GM23338 (cell line): ENCODE measurements around the gene CCDC80. TPM values are rescaled to one million over a fixed set of nuclear protein-coding genes. Genes with fewer than 3 reads are reported as not detected.

ENCODE experiments used
- ATAC-seq: fragments of 200-7000 bp; cut with Tn5 transposase; 3 replicates; pipeline ENCODE4 v1.9.1; 2020
- DNase-seq: peaks from one replicate; pipeline ENCODE4 v3.0.0-alpha.2; 2015; ENCODE audit warnings: low spot score
- H2AFZ ChIP-seq: fragments of 200-600 bp; sonication (generic); 2 replicates; pipeline ENCODE4 v1.8.0; 2016; ENCODE audit warnings: antibody characterized with exemption, mild to moderate bottlenecking, moderate library complexity
- H3F3A ChIP-seq: fragments of 200-600 bp; sonication (generic); replicated peaks from 2 replicates; pipeline ENCODE4 v1.8.0; 2017; ENCODE audit warnings: antibody characterized with exemption, mixed run types, low read depth
- H3K27ac ChIP-seq: fragments of 200-600 bp; sonication (generic); 2 replicates; pipeline ENCODE4 v1.6.1; 2016; ENCODE audit warnings: low read depth
- H3K27me3 ChIP-seq: fragments of 200-600 bp; sonication (generic); 2 replicates; pipeline ENCODE4 v1.8.0; 2016; ENCODE audit warnings: mild to moderate bottlenecking, mixed run types, moderate library complexity; ENCODE audit not compliant: insufficient read depth
- H3K36me3 ChIP-seq: fragments of 200-600 bp; sonication (generic); 2 replicates; pipeline ENCODE4 v1.8.0; 2016; ENCODE audit warnings: mild to moderate bottlenecking; ENCODE audit not compliant: insufficient read depth
- H3K4me1 ChIP-seq: fragments of 200-600 bp; sonication (generic); 2 replicates; pipeline ENCODE4 v1.8.0; 2016; ENCODE audit warnings: mild to moderate bottlenecking, moderate library complexity; ENCODE audit not compliant: insufficient read depth
- H3K4me2 ChIP-seq: fragments of 200-600 bp; sonication (generic); 2 replicates; pipeline ENCODE4 v1.7.1; 2017; ENCODE audit warnings: mixed run types
- H3K4me3 ChIP-seq: fragments of 200-600 bp; sonication (generic); 2 replicates; pipeline ENCODE4 v1.6.1; 2016; ENCODE audit warnings: mixed run types
- H3K79me2 ChIP-seq: fragments of 200-600 bp; sonication (generic); replicated peaks from 2 replicates; pipeline ENCODE4 v1.8.0; 2017; ENCODE audit warnings: mild to moderate bottlenecking; ENCODE audit not compliant: insufficient read depth
- H3K9me2 ChIP-seq: fragments of 200-600 bp; sonication (generic); 2 replicates; pipeline ENCODE4 v1.8.0; 2017; ENCODE audit not compliant: insufficient read depth
- H4K20me1 ChIP-seq: fragments of 200-600 bp; sonication (generic); replicated peaks from 2 replicates; pipeline ENCODE4 v1.8.0; 2017; ENCODE audit warnings: mild to moderate bottlenecking; ENCODE audit not compliant: insufficient read depth
- H3K27ac Mint-ChIP-seq: 2 replicates; pipeline ENCODE4 v1.8.0; 2020; ENCODE audit warnings: inconsistent platforms, mild to moderate bottlenecking, moderate library complexity, mixed read lengths
- H3K27me3 Mint-ChIP-seq: 3 replicates; pipeline ENCODE4 v1.8.0; 2022; ENCODE audit warnings: low read depth, mild to moderate bottlenecking, moderate library complexity, mixed read lengths, inconsistent platforms; ENCODE audit not compliant: insufficient read depth, poor library complexity
- H3K36me3 Mint-ChIP-seq: 3 replicates; pipeline ENCODE4 v1.8.0; 2021; ENCODE audit warnings: low read depth, mild to moderate bottlenecking, inconsistent platforms, moderate library complexity, mixed read lengths
- H3K4me1 Mint-ChIP-seq: 3 replicates; pipeline ENCODE4 v1.8.0; 2020; ENCODE audit warnings: mild to moderate bottlenecking, inconsistent platforms, mixed read lengths
- H3K4me3 Mint-ChIP-seq: 3 replicates; pipeline ENCODE4 v1.8.0; 2021; ENCODE audit warnings: moderate library complexity, mild to moderate bottlenecking, inconsistent platforms, mixed read lengths
- H3K9me3 Mint-ChIP-seq: 3 replicates; pipeline ENCODE4 v1.8.0; 2020; ENCODE audit warnings: moderate library complexity, mild to moderate bottlenecking, inconsistent platforms, mixed read lengths
- CREB1 ChIP-seq: fragments of 250-450 bp; sonication (Bioruptor Pico); IDR thresholded peaks from 2 replicates; pipeline ENCODE4 v1.5.0; 2020; ENCODE audit warnings: low read depth, mild to moderate bottlenecking, moderate library complexity
- EZH2 ChIP-seq: fragments of 200-600 bp; sonication (generic); IDR thresholded peaks from one replicate; pipeline ENCODE4 v1.8.0; 2017; ENCODE audit warnings: antibody characterized with exemption, mild to moderate bottlenecking, low read depth; ENCODE audit not compliant: unreplicated experiment
- JUNB ChIP-seq: IDR thresholded peaks from one replicate; pipeline ENCODE4 v1.6.1; 2016; ENCODE audit warnings: antibody characterized with exemption; ENCODE audit not compliant: unreplicated experiment
- NANOG ChIP-seq: IDR thresholded peaks from 2 replicates; pipeline ENCODE4 v1.6.1; 2016; ENCODE audit warnings: antibody characterized with exemption, borderline replicate concordance
- ZNF114 ChIP-seq: fragments of 250-450 bp; sonication (Bioruptor Pico); IDR thresholded peaks from 2 replicates; pipeline ENCODE4 v1.5.0; 2020; ENCODE audit warnings: mild to moderate bottlenecking, moderate library complexity
- ZNF331 ChIP-seq: fragments of 250-450 bp; sonication (Bioruptor Pico); IDR thresholded peaks from 2 replicates; pipeline ENCODE4 v1.5.0; 2020; ENCODE audit warnings: low read depth, mild to moderate bottlenecking, moderate library complexity
- ZNF462 ChIP-seq: fragments of 250-450 bp; sonication (Bioruptor Pico); IDR thresholded peaks from 2 replicates; pipeline ENCODE4 v1.5.0; 2020; ENCODE audit warnings: mild to moderate bottlenecking, moderate library complexity
- polyA plus RNA-seq: library from polyadenylated mRNA; unstranded; fragments of >200 nt; fragmentation: Nextera tagmentation; extraction: Ambion mirVana; gene quantifications from 2 replicates; pipeline ENCODE4 v1.2.1, GENCODE V29; 2016
- total RNA-seq: library from RNA; depleted of rRNA; stranded (reverse); fragments of >200 nt; shearing (Covaris generic); gene quantifications from 2 replicates; pipeline ENCODE4 v1.2.3, GENCODE V29; 2014
- TF ChIP-seq, protein P1 (sequence below): IDR thresholded peaks from 2 replicates; pipeline ENCODE4 v1.6.1; 2016; ENCODE audit warnings: antibody characterized with exemption
- TF ChIP-seq, protein P2 (sequence below), 2 experiments: fragments of 200-600 bp in 1 of 2; sonication (generic) in 1 of 2; conservative IDR thresholded peaks; 2 replicates each; pipeline versions ENCODE4 v1.5.1 to v1.6.1; 2016 to 2017; ENCODE audit warnings: antibody characterized with exemption in 2 of 2, low read depth in 2 of 2, mild to moderate bottlenecking in 2 of 2, moderate library complexity in 1 of 2

The CCDC80 gene
- total and polyA plus RNA-seq, 2 experiments from 2014 or later = 5.4 to 6.7 TPM

DNA sequence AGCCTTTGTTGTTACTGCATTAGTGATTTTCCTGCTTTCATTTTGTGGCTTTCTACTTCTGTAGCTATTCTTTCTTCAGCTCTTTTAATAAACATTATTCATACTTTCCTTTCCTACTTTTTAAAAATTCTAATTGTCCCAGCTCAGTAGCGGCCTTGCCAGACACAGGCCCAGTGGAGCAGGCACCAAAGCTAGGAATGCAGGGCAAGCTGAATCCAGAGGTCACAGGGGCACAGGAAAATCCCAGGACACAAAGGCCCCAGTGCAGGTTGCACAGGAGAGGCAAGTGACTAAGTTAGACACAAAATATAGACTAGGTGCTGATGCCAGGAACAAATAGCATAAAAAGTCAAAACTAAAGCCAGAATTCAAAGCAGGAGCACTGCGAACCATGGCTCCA is 49.0 kb upstream of the CCDC80 start:
- H3K36me3 ChIP-seq = no peaks in the 10 kb centered on the region
- peaks cover 24% of the 10 kb centered on the region for H3K4me1 ChIP-seq
- peaks cover 9% of the 10 kb centered on the region for H3K27me3 Mint-ChIP-seq
- H2AFZ ChIP-seq = peak overlapping the region; percentile 86; the same call in 1 of the 2 replicates
- peaks cover 6% of the 10 kb centered on the region; the same call in 1 of the 2 replicates for H3K9me2 ChIP-seq
- peaks cover 24% of the 10 kb centered on the region for H3K4me1 Mint-ChIP-seq
- no peaks in the 10 kb centered on the region for H3K27me3 ChIP-seq
- no peaks in the 10 kb centered on the region for H3K79me2 ChIP-seq
- H3K9me3 Mint-ChIP-seq = peaks cover 7% of the 10 kb centered on the region
- H3F3A ChIP-seq = no peaks in the 10 kb centered on the region
- H3K36me3 Mint-ChIP-seq = peaks cover 10% of the 10 kb centered on the region; the same call in 2 of the 3 replicates
- no peak overlapping the region for H3K4me3 Mint-ChIP-seq
- no peak overlapping the region for H3K4me3 ChIP-seq
- H3K27ac Mint-ChIP-seq = no peak overlapping the region
- TF ChIP-seq, protein P1, sequence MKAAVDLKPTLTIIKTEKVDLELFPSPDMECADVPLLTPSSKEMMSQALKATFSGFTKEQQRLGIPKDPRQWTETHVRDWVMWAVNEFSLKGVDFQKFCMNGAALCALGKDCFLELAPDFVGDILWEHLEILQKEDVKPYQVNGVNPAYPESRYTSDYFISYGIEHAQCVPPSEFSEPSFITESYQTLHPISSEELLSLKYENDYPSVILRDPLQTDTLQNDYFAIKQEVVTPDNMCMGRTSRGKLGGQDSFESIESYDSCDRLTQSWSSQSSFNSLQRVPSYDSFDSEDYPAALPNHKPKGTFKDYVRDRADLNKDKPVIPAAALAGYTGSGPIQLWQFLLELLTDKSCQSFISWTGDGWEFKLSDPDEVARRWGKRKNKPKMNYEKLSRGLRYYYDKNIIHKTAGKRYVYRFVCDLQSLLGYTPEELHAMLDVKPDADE = no peak
- H4K20me1 ChIP-seq = no peaks in the 10 kb centered on the region
- ATAC-seq (no peak), DNase-seq (no peak)
- H3K4me2 ChIP-seq = no peak overlapping the region
- no peak overlapping the region for H3K27ac ChIP-seq

DNA sequence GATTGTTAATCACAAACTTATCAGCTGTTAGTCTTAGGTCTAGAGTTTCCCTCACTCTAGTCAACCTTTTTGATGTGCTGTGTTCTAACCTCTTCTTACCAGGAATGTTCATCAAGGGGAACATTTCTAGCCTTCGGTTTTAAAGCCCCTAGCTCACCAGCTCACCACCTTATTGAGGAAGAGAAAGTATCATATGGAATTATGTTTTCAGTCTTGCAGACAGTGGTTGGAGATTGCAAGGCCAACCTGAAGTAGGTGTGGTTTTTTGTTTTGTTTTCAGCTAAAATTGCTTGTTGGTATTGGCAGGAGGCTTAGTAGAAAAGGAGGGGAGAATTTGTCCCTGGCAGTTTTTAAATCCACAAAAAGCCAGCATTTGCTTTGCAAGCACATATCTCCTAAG is 48.4 kb upstream of the CCDC80 start:
- H3K27ac ChIP-seq = 0 out of 2 replicates have a peak overlapping the region, but pooled peaks have one; percentile 3
- H3K9me2 ChIP-seq = peaks cover 6% of the 10 kb centered on the region; the same call in 1 of the 2 replicates
- no peak overlapping the region for H3K4me2 ChIP-seq

More for the DNA sequence above, 48.4 kb upstream of the CCDC80 start:
- Histone ChIP-seq H3K4me3 (no peak overlapping the region), H4K20me1 (no peaks in the 10 kb centered on the region), H2AFZ (peak overlapping the region; percentile 86; the same call in 1 of the 2 replicates), H3F3A (no peaks in the 10 kb centered on the region), H3K36me3 (no peaks in the 10 kb centered on the region), H3K79me2 (no peaks in the 10 kb centered on the region), H3K4me1 (peaks cover 24% of the 10 kb centered on the region), H3K27me3 (no peaks in the 10 kb centered on the region)
- Mint-ChIP-seq H3K36me3 (peaks cover 10% of the 10 kb centered on the region; the same call in 2 of the 3 replicates), H3K27ac (no peak overlapping the region), H3K27me3 (peaks cover 9% of the 10 kb centered on the region), H3K4me1 (peaks cover 24% of the 10 kb centered on the region), H3K9me3 (peaks cover 7% of the 10 kb centered on the region), H3K4me3 (no peak overlapping the region)
- TF ChIP-seq CREB1 (CRISPR knock-in tag) (no peak), ZNF114 (CRISPR knock-in tag) (no peak), ZNF462 (CRISPR knock-in tag) (no peak), ZNF331 (CRISPR knock-in tag) (no peak), JUNB (no peak), EZH2 (no peak), NANOG (no peak)
- TF ChIP-seq, protein P1 = no peak
- TF ChIP-seq, protein P2, sequence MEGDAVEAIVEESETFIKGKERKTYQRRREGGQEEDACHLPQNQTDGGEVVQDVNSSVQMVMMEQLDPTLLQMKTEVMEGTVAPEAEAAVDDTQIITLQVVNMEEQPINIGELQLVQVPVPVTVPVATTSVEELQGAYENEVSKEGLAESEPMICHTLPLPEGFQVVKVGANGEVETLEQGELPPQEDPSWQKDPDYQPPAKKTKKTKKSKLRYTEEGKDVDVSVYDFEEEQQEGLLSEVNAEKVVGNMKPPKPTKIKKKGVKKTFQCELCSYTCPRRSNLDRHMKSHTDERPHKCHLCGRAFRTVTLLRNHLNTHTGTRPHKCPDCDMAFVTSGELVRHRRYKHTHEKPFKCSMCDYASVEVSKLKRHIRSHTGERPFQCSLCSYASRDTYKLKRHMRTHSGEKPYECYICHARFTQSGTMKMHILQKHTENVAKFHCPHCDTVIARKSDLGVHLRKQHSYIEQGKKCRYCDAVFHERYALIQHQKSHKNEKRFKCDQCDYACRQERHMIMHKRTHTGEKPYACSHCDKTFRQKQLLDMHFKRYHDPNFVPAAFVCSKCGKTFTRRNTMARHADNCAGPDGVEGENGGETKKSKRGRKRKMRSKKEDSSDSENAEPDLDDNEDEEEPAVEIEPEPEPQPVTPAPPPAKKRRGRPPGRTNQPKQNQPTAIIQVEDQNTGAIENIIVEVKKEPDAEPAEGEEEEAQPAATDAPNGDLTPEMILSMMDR (conservative IDR thresholded peaks at IDR 0.05; ENCODE audit: low read depth in 2 of 2) = no peak
- ATAC-seq (no peak), DNase-seq (no peak)
